ENCODE results near the gene ZFYVE26.
"Not testable (repeated sequence)": the region's sequence is repeated elsewhere in the genome, so short reads cannot be mapped to it uniquely, and the experiment has no call there.

The ZFYVE26 gene

DNA sequence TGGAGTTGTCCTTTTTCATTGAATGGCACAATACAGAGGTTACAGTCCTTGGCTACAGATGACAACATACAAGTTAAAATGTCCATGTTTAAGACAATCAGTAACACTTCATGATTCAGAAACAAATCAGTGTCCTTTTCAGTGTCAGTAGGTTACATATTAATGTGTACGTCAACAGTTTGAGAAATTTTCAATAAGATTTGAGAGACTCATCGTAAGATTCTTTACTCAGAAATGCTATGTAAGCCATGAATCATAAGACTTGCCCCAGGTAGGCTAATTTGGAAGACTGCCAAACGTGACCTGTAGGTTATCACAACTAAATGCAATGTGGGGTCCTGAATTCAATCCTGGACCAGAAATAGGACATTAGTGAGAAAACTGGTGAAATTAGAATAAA is 111.2 kb downstream of the ZFYVE26 start:
- no peak for DNase-seq

DNA sequence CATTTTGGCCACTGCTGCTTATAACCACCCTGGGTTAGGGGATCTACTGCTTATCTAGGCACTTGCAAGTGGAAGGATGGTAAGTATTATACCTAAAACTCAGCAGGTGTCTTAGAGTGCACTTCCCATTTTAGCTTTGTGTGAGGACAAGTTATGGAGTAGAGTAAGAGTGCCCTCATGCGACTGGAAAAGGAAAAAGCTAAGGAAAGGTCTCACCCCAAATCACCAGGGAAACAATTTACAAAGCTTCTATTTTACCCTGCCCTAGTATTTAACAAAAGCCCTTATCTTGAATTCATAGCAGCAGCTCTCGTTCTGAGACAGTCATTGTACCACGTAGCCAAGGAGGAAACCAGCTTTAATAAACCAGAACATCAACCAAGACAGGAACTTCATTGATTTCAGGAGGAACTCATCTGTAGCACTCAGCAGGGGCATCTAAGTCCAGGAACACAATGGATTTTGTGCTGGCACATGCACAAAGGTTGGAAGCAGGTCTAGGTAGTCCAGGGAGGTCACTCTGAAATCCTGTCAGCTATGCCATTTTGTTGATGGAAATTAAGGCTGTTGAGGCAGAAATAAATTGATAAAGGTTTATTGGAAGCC is 111.8 kb downstream of the ZFYVE26 start:
- peak; percentile 82 for DNase-seq

DNA sequence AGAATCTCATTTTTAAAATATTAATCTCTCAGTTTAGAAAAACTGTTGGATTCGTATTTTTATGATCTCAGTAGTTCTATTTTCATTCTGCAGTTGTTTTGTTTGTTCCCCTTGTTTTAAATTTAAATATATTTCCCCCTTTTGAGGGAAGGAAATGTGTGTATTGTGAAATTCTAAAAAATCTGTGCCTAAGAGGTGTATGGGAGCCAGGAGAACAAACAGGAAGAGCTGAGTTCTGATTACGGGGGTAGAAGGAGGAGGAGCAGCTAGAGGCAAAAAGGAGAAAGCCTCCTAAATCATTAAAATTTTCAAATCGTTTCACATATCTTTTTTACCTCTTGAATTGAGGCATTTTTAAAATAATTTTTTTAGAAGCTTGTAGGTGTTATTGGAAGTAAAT is 112.4 kb downstream of the ZFYVE26 start:
- no peak for DNase-seq

DNA sequence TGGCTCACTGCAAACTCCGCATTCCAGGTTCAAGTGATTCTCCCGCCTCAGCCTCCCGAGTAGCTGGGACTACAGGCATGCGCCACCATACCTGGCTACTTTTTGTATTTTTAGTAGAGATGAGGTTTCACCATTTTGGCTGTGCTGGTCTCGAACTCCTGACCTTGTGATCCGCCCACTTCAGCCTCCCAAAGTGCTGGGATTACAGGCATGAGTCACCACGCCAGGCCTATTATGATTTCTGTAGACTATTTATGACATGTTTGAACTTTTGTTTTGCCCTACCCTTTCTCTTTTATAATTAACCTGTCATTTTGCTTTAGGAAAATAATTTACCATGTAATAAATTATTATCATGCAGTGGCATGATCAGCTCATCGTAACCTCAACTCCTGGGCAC is 114.9 kb downstream of the ZFYVE26 start, which contains the start of gene RDH12:
Gene RDH12 (plus strand): TSS at position 395 of the 400 bp plus-strand sequence. CDS start 20,757 bp downstream, outside the sequence.
- DNase-seq: not testable (repeated sequence)

DNA sequence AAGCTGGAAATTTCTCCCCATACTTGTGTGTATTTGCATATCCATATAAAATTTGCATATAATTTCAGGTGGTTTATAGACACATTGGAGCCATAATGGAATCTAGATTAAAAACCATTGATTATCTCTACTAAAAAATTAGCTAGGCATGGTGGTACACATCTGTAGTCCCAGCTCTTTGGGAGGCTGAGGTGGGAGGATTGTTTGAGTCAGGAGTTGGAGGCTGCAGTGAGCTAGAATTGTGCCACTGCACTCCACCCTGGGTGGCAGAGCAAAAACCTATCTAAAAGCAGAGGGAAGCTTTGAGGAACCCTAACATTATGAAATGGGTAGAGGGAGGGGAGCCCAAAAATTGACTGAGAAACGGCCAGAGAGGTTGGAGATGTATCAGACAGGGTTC is 118.2 kb downstream of the ZFYVE26 start:
- no peak for DNase-seq

DNA sequence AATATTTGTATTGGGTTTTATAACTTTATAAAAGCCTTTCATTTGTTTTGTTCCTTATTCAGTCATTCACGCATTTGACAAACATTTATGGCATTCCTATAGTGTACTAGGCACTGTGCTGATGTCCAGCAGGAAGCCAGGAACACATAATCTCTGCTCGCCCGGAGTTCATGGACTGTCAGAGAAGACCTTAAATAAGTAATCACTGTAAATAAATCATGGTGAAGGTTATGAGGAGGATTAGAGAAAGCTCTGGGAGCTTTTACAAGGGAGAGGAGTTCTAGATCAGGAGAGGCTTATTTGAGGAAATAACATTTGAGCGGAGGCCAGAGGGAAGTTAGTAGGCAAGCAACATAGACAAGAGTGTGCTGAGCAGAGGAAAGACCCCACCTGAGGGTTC is 119.4 kb downstream of the ZFYVE26 start:
- no peak for DNase-seq
